Left renal pelvis (tissue), 4 donors: ENCODE data around the gene LAMA5. TPM values are rescaled to one million over a fixed set of nuclear protein-coding genes. Genes with fewer than 3 reads are reported as not detected.

Experiments used
- DNase-seq, 4 donors: peaks; one replicate each; pipeline ENCODE4 v3.0.0-alpha.2; 2013; ENCODE audit warnings: low read depth in 4 of 4, low spot score in 3 of 4
- polyA plus RNA-seq, 4 donors: library from polyadenylated mRNA; unstranded; fragments of 120-200 nt; gene quantifications; one replicate each; pipeline ENCODE4 v1.2.1, GENCODE V29; 2013; ENCODE audit not compliant: insufficient read length in 4 of 4

The LAMA5 gene
- polyA plus RNA-seq, 4 donors, result 32.0 to 182 (median 104) TPM

DNA sequence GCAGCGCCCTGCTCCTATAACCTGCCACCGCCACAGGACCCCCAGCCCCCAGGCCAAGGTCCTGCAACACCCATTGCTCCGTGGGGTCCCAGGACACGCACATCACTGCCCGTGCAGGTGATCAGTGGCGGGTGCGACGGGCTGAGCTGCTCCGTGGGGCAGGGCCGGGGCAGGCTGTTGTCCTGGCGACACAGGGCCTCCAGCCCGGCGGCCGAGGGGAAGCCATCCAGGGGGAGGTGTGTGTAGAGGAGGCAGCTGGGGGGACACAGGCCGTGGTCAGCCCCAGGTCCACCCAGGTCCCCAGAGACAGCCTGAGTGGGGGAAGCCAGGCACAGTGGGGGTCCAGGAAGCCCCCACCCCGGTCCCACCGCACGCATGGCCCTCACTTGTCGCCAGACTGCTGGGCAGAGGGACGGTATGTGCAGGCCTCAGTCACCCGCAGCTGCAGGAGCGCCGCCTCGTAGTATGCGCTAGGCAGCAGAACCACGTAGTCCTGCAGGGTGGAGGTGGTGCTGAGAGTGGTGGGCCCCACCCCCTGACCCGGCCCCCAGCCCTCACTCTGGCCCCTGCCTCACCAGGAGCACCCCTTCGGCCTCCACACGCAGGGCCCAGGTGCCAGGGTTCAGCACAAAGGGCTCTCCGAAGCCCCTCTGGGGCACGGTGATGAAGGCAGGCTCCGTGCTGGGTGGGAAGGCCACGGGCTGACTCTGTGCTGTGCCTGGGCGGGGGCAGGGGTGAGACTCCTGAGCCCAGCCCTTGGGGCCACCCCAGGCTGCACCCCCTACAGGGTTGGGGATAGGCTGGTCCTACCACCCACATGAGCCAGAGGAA lies 33.9 kb downstream of the LAMA5 start:
- DNase-seq, result no peak

- DNase-seq, result no peak
Measured at GRCh38 chr20:62332421-62332820, 34.7 kb downstream of the LAMA5 start.

DNA sequence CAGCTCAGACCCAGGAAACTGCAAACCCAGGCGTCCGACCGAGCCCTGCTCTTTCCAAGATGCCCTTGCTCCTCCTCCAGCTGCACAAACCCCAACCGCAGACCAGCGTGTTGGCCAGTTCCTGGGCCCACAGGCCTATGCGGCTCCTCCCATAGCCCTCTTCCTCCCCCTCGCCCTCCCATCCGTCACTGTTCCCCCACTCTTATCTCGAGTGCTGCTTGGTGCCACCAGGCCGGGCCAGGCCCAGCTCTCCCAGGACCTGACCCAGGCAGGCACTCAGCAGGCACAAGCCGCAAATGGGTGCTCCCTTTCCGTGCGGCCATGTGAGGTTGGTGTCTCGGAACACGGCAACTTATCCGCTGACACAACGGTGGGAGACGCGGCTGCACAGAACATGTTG lies 35.8 kb downstream of the LAMA5 start:
- no peak for DNase-seq

- DNase-seq, result no peak
Measured at GRCh38 chr20:62330576-62331317, 36.4 kb downstream of the LAMA5 start.

- no peak for DNase-seq
Measured at GRCh38 chr20:62329389-62330377, 37.4 kb downstream of the LAMA5 start.

DNA sequence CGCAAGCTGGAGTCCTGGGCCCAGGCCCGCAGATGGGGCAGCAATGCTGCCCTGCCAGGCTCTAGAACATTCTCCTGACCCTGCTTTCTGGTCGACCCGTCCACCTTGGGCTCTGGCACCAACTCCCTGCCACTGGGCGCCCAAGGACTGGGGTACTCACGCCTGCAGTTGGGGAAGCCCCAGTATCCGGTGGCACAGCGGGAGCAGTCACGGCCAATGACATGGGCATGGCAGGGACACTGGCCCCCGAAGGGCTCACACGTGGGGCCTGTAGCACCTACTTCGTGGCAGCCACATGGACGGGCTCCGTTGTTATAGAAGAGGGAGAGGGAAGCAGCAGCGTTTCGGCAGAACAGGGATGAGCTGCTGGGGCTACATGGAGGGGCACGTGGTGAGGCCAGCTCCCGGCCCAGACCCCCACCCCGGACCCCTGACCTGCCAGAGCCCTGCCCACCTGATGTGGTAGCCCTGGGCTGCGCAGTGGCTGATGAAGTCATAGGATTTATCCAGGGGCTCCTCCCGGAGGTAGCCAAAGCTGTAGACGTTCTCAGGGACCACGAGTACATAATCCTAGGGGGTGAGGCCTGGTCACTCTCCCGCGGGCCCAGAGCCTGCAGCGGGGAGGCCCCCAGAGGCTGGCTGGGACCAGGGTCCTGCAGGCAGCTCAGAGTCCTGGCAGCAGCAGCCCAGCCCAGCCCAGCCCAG lies 38.3 kb downstream of the LAMA5 start:
- no peak for DNase-seq

DNA sequence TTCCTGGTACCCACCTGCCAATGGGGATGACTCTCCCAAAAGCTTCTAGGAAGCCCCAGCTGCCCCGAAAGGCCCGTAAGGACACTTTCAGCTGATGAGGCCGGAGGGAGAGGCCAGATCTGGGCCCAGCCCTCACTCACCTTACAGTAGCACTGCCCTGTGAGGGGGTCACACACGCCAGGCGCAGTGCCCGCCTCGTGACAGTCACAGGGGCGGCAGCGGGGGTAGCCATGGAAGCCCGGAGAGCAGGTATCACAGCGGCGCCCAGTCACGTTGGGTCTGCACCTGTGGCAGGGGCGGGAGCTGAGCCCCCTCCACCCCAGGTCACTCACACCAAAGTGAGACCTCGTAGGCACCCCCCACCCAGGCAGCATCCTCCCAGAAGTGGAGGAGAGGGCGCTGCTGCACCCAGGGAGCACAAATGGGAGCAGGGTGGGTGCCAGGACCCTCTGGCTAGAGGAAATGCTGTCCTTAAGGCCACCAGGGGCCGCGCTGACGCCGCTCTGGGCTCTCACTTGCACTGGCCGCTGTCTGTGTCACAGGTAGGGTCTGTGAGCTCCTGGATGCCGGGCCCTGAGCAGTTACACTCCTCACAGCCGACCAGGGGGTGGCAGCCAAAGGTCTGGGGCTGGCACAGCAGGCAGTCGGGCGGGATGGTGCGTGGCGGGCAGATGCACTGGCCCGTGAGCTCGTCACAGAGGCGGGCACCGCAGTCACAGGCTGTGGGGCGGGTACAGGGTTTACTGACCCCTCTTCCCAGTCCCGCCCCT lies 39.2 kb downstream of the LAMA5 start:
- DNase-seq, result no peak

DNA sequence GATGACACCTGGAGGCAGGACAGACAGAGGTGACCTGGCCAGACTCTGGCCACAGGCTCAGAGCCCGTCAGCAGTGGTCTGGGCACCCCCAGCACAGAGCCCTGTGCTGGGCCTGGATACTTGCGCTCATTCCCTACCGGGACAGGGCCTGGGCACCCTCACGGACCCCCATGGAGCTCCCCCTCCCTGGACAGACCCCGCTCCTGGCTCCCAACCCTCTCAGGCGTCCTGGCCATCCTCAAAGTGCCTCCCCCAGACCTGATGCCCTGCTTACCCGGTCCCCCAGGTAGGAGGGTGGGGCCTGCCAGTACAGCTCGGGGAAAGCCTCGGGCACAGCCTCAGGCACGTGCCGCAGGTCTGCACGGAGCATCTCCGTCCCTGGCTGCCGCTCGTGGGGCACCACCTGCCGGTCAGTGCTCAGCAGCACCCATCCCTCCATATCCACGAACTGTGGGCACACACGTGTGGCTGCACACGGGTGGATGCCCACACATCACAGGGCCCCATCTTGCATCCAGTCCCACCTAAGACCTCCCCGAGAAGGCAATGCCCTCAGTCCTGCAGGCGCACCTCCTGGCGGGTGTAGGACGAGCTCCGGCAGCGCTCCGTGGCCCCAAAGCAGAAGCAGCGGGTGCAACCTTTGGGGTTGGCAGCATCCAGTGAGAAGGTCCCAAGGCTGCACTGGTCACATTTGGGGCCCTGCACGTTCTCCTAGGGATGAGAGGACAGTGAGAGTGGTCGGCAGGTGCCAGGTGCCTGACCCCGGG lies 40.0 kb downstream of the LAMA5 start:
- DNase-seq, result no peak

DNA sequence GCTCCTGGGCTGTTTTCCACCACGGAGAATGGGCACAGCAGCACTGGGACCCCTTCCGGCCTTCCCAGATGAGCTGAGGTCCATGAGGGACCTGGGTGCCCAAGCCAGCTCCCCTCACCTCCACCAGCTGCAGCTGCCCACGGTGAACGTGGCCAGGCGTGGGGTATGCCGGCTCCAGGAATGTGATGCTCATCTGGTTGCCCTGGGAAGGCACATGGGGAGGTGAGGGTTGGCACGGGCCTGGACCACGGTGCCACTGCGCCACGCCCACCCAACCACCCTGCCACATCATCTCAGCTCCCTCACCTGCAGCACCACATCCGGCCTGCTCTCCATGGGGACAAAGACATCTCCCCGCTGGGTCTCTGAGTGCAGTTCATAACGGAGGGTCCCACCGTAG lies 40.6 kb downstream of the LAMA5 start:
- no peak for DNase-seq

DNA sequence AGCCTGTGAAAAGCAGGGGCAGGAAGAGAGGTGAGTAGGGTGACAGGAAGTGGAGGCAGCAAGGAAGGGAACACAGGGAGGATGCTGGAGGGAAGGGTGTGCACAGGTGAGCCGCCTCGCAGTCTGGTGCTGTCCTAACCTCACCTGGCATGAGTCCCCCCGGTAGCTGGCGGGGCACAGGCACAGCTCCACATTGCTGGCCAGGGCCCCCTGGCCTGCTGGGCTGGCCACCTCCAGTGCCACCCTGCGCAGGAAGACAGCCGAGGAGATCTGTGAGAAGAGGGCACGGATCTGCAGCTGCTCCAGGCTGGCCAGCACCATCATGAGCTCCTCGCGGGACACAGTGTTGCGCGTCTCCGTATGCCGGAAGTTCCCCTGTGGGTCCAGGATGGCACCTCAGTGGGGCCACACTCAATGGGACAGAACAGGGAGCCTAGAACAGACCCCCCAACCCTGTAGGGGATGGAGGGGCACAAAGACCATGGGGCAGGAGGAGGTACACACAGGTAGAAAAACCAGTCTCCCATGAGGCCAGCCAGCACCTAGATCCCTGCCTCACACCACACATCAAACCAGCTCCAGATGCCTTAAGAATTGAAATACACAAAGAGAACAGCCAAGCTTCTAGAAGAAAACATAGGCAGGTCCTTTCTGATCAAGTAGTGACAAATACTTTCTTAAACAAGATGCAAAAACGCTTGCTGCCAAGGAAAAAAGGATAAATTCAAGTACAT lies 41.8 kb downstream of the LAMA5 start:
- DNase-seq, result no peak

GRCh38 chr20:62323980-62324906 lies 42.9 kb downstream of the LAMA5 start:
- DNase-seq, result no peak

DNA sequence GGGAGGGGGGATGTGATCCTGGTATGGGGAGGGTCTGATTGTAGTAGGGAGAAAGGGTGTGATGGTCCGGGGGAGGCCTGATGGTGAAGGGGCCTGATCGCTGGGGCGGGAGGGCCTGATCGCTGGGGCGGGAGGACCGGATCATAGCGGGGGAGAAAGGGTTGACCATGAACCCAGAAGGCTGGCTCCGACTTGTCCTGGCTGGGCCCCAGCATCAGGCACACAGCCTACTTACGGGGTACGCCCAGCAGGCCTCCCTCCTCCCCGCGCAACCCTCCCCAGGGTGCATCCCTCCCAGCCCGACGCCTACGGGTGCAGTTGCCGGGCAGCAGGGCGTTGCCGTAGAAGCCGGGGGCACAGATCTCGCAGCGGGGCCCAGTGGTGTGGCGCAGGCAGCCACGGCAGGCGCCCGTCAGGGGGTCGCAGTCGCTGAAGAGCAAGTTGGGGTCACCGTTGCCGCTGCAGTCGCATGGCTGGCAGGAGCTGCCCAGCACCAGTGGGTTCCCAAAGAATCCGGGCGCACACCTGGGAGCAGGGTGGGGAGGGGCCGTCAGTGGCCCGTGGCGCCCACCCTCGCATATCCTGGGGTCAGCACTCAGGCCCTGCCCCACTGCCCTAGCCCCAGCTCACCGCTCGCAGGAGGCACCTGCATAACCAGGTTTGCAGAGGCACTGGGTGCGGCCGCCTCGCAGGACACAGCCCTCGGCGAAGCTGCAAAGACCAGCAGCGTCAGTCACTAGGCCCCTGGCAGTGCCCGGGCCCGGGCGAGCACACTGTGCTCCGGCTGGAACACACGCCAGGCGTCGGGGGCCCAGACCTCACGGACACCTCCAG lies 43.7 kb downstream of the LAMA5 start:
- DNase-seq, result no peak

- DNase-seq, result no peak
Measured at GRCh38 chr20:62322492-62323041, 44.5 kb downstream of the LAMA5 start.

- no peak for DNase-seq
Measured at GRCh38 chr20:62321975-62322374, 45.1 kb downstream of the LAMA5 start.

DNA sequence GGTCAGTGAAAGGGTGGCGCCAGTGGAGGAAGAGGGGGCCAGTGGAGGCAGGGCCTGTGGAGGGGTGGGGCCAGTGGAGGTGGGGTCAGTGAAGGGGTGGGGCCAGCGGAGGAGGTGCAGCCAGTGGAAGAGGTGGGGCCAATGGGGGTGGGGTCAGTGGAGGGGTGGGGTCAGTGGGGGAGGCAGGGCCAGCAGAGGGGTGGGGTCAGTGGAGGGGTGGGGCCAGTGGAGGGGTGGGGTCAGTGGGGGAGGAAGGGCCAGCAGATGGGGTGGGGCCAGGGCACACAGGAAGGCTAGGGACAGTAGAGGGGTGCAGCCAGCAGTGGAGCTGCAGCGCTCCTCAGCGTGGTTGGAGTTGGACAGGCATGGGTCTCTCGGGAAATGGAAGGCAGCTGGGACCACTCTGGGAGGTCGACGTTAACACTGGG lies 45.6 kb downstream of the LAMA5 start:
- no peak for DNase-seq
